ENCODE measurements around the gene ZNF70. TPM values are rescaled to one million over a fixed set of nuclear protein-coding genes. Genes with fewer than 3 reads are reported as not detected.

ZNF70 gene
- total RNA-seq, 6 experiments from 2014 or later: 0.51 to 1.2 (median 0.85) TPM

GRCh38 chr22:23790819-23791737, 40.2 kb upstream of the ZNF70 start:
- H3K27me3 ChIP-seq: no peaks in the 10 kb centered on the region
- no peak for TF ChIP-seq POLR2A (IDR thresholded peaks at IDR 0.05)
- TF ChIP-seq, protein P1, sequence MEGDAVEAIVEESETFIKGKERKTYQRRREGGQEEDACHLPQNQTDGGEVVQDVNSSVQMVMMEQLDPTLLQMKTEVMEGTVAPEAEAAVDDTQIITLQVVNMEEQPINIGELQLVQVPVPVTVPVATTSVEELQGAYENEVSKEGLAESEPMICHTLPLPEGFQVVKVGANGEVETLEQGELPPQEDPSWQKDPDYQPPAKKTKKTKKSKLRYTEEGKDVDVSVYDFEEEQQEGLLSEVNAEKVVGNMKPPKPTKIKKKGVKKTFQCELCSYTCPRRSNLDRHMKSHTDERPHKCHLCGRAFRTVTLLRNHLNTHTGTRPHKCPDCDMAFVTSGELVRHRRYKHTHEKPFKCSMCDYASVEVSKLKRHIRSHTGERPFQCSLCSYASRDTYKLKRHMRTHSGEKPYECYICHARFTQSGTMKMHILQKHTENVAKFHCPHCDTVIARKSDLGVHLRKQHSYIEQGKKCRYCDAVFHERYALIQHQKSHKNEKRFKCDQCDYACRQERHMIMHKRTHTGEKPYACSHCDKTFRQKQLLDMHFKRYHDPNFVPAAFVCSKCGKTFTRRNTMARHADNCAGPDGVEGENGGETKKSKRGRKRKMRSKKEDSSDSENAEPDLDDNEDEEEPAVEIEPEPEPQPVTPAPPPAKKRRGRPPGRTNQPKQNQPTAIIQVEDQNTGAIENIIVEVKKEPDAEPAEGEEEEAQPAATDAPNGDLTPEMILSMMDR (IDR thresholded peaks at IDR 0.05): no peak
- WGBS (ENCODE audit: insufficient coverage, low coverage, low lambda C conversion rate, missing lambda C conversion rate): 70% methylated on average over 11 of the region's 11 CpGs
- H3K9me3 ChIP-seq: no peaks in the 10 kb centered on the region
- DNase-seq: peak in 1 of 3 donors; percentile 22
- intact Hi-C loops (cut with DNase I): no loop called here
- peaks cover 0 to 35% (median 12%) of the 10 kb centered on the region in 4 donors for H3K36me3 ChIP-seq
- no peak for ATAC-seq
- H3K4me3 ChIP-seq: no peak overlapping the region
- H3K27ac ChIP-seq: no peak overlapping the region
- peaks cover 0 to 27% (median 2%) of the 10 kb centered on the region in 4 donors for H3K4me1 ChIP-seq

DNA sequence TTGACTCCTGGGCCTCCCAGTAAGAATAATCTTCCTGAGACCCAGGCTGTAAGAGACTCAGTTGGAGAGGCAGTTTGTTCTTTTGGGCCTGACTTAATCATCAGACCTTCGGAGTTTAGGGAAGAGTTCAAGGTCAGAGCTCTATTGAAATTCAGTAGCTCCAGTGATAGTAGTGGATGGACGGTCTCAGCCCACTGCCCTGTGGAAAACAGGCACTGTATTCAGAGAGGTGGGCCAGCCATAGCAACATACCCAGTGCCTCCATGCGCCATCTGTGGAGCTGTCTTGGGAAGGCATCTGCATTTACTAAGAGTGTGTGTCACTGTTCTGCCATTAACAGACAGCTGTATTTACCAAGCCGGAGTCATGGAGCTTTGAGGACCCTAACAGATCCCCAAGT, 38.7 kb upstream of the ZNF70 start:
- 52% methylated on average over 2 of the region's 4 CpGs for WGBS (ENCODE audit: insufficient coverage, low coverage, low lambda C conversion rate, missing lambda C conversion rate)
- Histone ChIP-seq H3K9me3 (no peaks in the 10 kb centered on the region), H3K4me3 (no peak overlapping the region), H3K4me1 (peaks cover 0 to 31% (median 3%) of the 10 kb centered on the region in 4 donors), H3K27me3 (no peaks in the 10 kb centered on the region), H3K36me3 (peaks cover 0 to 21% (median 6%) of the 10 kb centered on the region in 4 donors), H3K27ac (no peak overlapping the region)
- no peak for ATAC-seq
- TF ChIP-seq POLR2A (IDR thresholded peaks at IDR 0.05): no peak
- TF ChIP-seq, protein P1 (IDR thresholded peaks at IDR 0.05): no peak
- intact Hi-C loops (cut with DNase I): no loop called here
- DNase-seq: peak in 1 of 3 donors; percentile 5

DNA sequence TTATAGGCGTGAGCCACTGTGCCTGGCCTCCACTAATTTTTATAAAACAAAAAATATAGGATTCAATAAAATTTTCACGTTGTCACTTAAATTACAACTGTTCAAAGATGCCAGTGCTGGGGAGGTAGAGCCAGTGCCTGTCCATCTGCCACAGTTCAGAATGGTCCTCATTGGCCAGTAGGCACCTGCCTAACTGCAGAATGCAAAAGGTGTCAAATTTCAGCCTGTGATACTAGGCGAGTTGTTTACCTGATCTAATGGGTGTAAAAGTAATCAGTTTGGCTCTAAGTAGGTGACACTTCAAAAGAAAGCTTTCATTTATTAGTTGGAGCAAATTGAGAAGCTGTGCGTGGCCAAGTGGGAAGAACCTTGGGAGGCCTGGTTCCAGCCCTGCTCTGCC, 38.2 kb upstream of the ZNF70 start:
- Histone ChIP-seq H3K27me3 (no peaks in the 10 kb centered on the region), H3K36me3 (peaks cover 0 to 16% (median 2%) of the 10 kb centered on the region in 4 donors), H3K4me1 (peaks cover 0 to 36% (median 4%) of the 10 kb centered on the region in 4 donors), H3K9me3 (no peaks in the 10 kb centered on the region), H3K4me3 (no peak overlapping the region), H3K27ac (no peak overlapping the region)
- no peak for TF ChIP-seq POLR2A (IDR thresholded peaks at IDR 0.05)
- TF ChIP-seq, protein P1 (IDR thresholded peaks at IDR 0.05): no peak
- no peak for ATAC-seq
- DNase-seq: no peak
- intact Hi-C loops (cut with DNase I): no loop called here
- WGBS (ENCODE audit: insufficient coverage, low coverage, low lambda C conversion rate, missing lambda C conversion rate): 74% methylated on average over 4 of the region's 4 CpGs

DNA sequence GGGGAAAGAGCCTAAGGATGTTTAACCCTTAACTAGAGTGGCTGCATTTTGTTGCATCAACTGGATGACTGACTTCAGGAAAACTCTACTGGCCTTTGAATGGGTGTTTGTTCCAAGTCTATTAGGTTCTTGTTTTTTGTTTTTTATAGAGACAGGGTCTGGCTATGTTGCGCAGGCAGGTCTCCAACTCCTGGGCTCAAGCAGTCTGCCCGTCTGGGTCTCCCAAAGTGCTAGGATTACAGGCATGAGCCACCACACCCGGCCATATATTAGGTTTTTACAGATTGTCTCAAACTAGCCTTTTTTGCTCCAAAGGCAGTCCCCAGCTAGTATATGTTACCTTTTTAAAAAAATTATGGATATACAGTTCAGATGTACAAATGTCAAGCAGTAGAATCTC, 37.0 kb upstream of the ZNF70 start:
- peaks cover 0 to 48% (median 9%) of the 10 kb centered on the region in 4 donors for H3K4me1 ChIP-seq
- no peak for TF ChIP-seq POLR2A (IDR thresholded peaks at IDR 0.05)
- TF ChIP-seq, protein P1 (IDR thresholded peaks at IDR 0.05): no peak

More for the DNA sequence above, 37.0 kb upstream of the ZNF70 start:
- Histone ChIP-seq H3K27me3 (no peaks in the 10 kb centered on the region), H3K36me3 (peaks cover 0 to 7% (median 0%) of the 10 kb centered on the region in 4 donors), H3K4me3 (peak overlapping the region; percentile 87 to 95 (median 92)), H3K27ac (peak overlapping the region in 1 of 3 donors; percentile 98), H3K9me3 (no peaks in the 10 kb centered on the region)
- DNase-seq (peak in 1 of 3 donors; percentile 11), ATAC-seq (no peak)
- 43% methylated on average over 2 of the region's 3 CpGs for WGBS (ENCODE audit: insufficient coverage, low coverage, low lambda C conversion rate, missing lambda C conversion rate)
- intact Hi-C loops (cut with DNase I): no loop called here

All from right lobe of liver (tissue), 6 donors.